Stimulated activated naive CD4-positive, alpha-beta T cell (primary cell): ENCODE results near the gene RAB5IF.
A peak's percentile ranks its signal among the peaks of the same experiment; 100 is the strongest.
"Not testable (repeated sequence)": the region's sequence is repeated elsewhere in the genome, so short reads cannot be mapped to it uniquely, and the experiment has no call there.

Experiments used
- DNase-seq, 6 experiments: peaks; one replicate each; lab custom pipeline; 2025; lab: John Stamatoyannopoulos, UW

Gene RAB5IF

GRCh38 chr20:36605399-36606157 is at the start of gene RAB5IF:
Gene RAB5IF, plus strand, starts transcription at chr20:36605779. Its CDS starts 173 bp downstream, at chr20:36605952.
- DNase-seq = peak; percentile 98

GRCh38 chr20:36562724-36563123 is 42.9 kb upstream of the RAB5IF start:
- DNase-seq = no peak

GRCh38 chr20:36563374-36563773 is 42.2 kb upstream of the RAB5IF start:
- no peak for DNase-seq

- DNase-seq = not testable (repeated sequence)
Observed at GRCh38 chr20:36564078-36564725, 41.4 kb upstream of the RAB5IF start.

GRCh38 chr20:36564726-36565121 is 40.9 kb upstream of the RAB5IF start:
- not testable (repeated sequence) for DNase-seq

- DNase-seq = no peak
Observed at GRCh38 chr20:36565520-36565919, 40.1 kb upstream of the RAB5IF start.

- no peak for DNase-seq
Observed at GRCh38 chr20:36569847-36570429, 35.6 kb upstream of the RAB5IF start.

- DNase-seq = peak in 1 of 6 experiments; percentile 15
Observed at GRCh38 chr20:36571564-36572504, 33.7 kb upstream of the RAB5IF start.

GRCh38 chr20:36572701-36573102 is 32.9 kb upstream of the RAB5IF start:
- peak in 5 of 6 experiments; percentile 55 to 86 (median 67) for DNase-seq

- DNase-seq = peak; percentile 90 to 95 (median 91)
Observed at GRCh38 chr20:36573103-36573797, 32.3 kb upstream of the RAB5IF start, which contains the start of gene TGIF2. Gene TGIF2, plus strand, starts transcription at chr20:36573597. Its CDS starts 5,178 bp downstream, at chr20:36578775.

- peak; percentile 29 to 67 (median 52) for DNase-seq
Observed at GRCh38 chr20:36573798-36574365, 31.7 kb upstream of the RAB5IF start.

GRCh38 chr20:36574366-36575135 is 31.0 kb upstream of the RAB5IF start:
- peak; percentile 29 to 69 (median 54) for DNase-seq

GRCh38 chr20:36576081-36576445 is 29.5 kb upstream of the RAB5IF start:
- DNase-seq = no peak

- DNase-seq = no peak
Observed at GRCh38 chr20:36578356-36579041, 27.1 kb upstream of the RAB5IF start.

GRCh38 chr20:36579996-36580545 is 25.5 kb upstream of the RAB5IF start:
- DNase-seq = no peak

- peak in 2 of 6 experiments; percentile 12 to 42 for DNase-seq
Observed at GRCh38 chr20:36582322-36582721, 23.3 kb upstream of the RAB5IF start.

GRCh38 chr20:36582821-36583220 is 22.8 kb upstream of the RAB5IF start:
- no peak for DNase-seq

GRCh38 chr20:36584018-36584481 is 21.5 kb upstream of the RAB5IF start:
- DNase-seq = no peak
